ENCODE results near the gene IL18R1. TPM values are rescaled to one million over a fixed set of nuclear protein-coding genes. Genes with fewer than 3 reads are reported as not detected.

Gene IL18R1
- total RNA-seq, 4 donors from 2014 or later, result 1.3 to 10.4 (median 4.6) TPM

GRCh38 chr2:102424754-102425153 lies 69.2 kb downstream of the IL18R1 start:
- Histone ChIP-seq H3K4me3 (no peak overlapping the region), H3K27ac (no peak overlapping the region), H3K36me3 (no peaks in the 10 kb centered on the region), H3K27me3 (no peaks in the 10 kb centered on the region), H3K4me1 (no peaks in the 10 kb centered on the region), H3K9me3 (no peaks in the 10 kb centered on the region)
- TF ChIP-seq POLR2A (IDR thresholded peaks at IDR 0.05) (no peak), CTCF (IDR thresholded peaks at IDR 0.05) (no peak)
- no peak for DNase-seq
- intact Hi-C loops (cut with DNase I; ENCODE audit: low total_unique reads), result no loop called here

- Histone ChIP-seq H3K27ac (no peak overlapping the region), H3K36me3 (no peaks in the 10 kb centered on the region), H3K9me3 (no peaks in the 10 kb centered on the region), H3K27me3 (no peaks in the 10 kb centered on the region), H3K4me3 (no peak overlapping the region), H3K4me1 (no peaks in the 10 kb centered on the region)
- DNase-seq, result no peak
- TF ChIP-seq POLR2A (IDR thresholded peaks at IDR 0.05) (no peak), CTCF (IDR thresholded peaks at IDR 0.05) (no peak)
- intact Hi-C loops (cut with DNase I; ENCODE audit: low total_unique reads), result no loop called here
Observed at GRCh38 chr2:102425441-102426132, 70.0 kb downstream of the IL18R1 start.

- no peaks in the 10 kb centered on the region for H3K4me1 ChIP-seq
Observed at GRCh38 chr2:102427249-102427648, 71.7 kb downstream of the IL18R1 start.

GRCh38 chr2:102428573-102428972 lies 73.0 kb downstream of the IL18R1 start:
- no peak for TF ChIP-seq CTCF (IDR thresholded peaks at IDR 0.05)
- TF ChIP-seq POLR2A (IDR thresholded peaks at IDR 0.05), result no peak

More at GRCh38 chr2:102427249-102427648, 71.7 kb downstream of the IL18R1 start:
- Histone ChIP-seq H3K36me3 (no peaks in the 10 kb centered on the region), H3K27ac (no peak overlapping the region), H3K4me3 (no peak overlapping the region), H3K9me3 (no peaks in the 10 kb centered on the region), H3K27me3 (no peaks in the 10 kb centered on the region)
- no peak for DNase-seq
- intact Hi-C loops (cut with DNase I; ENCODE audit: low total_unique reads), result no loop called here
- no peak for TF ChIP-seq POLR2A (IDR thresholded peaks at IDR 0.05)
- TF ChIP-seq CTCF (IDR thresholded peaks at IDR 0.05), result no peak

GRCh38 chr2:102432386-102432785 lies 76.8 kb downstream of the IL18R1 start:
- no peak overlapping the region for H3K4me3 ChIP-seq
- H3K27ac ChIP-seq, result no peak overlapping the region
- TF ChIP-seq CTCF (IDR thresholded peaks at IDR 0.05) (no peak), POLR2A (IDR thresholded peaks at IDR 0.05) (no peak)
- H3K9me3 ChIP-seq, result no peaks in the 10 kb centered on the region
- H3K36me3 ChIP-seq, result no peaks in the 10 kb centered on the region
- H3K27me3 ChIP-seq, result no peaks in the 10 kb centered on the region
- intact Hi-C loops (cut with DNase I; ENCODE audit: low total_unique reads), result no loop called here
- no peak for DNase-seq
- H3K4me1 ChIP-seq, result no peaks in the 10 kb centered on the region

More at GRCh38 chr2:102428573-102428972, 73.0 kb downstream of the IL18R1 start:
- no peaks in the 10 kb centered on the region for H3K27me3 ChIP-seq
- no peak overlapping the region for H3K4me3 ChIP-seq
- intact Hi-C loops (cut with DNase I; ENCODE audit: low total_unique reads), result no loop called here
- H3K9me3 ChIP-seq, result no peaks in the 10 kb centered on the region
- no peaks in the 10 kb centered on the region for H3K4me1 ChIP-seq
- no peaks in the 10 kb centered on the region for H3K36me3 ChIP-seq
- no peak overlapping the region for H3K27ac ChIP-seq
- no peak for DNase-seq
